Naive thymus-derived CD8-positive, alpha-beta T cell (primary cell): ENCODE measurements around the gene COBL. TPM values are rescaled to one million over a fixed set of nuclear protein-coding genes. Genes with fewer than 3 reads are reported as not detected.

Experiments used
- ATAC-seq, 2 donors: fragments of 150-1000 bp; cut with Tn5 transposase in 1 of 2; sonication (Bioruptor Pico), chemical (Tn5 transposase) in 1 of 2; 1 replicate in 1 of 2; 2 replicates in 1 of 2; pipeline ENCODE4 v1.10.0; 2021; ENCODE audit warnings: mild to moderate bottlenecking in 2 of 2, moderate library complexity in 2 of 2
- POLR2A ChIA-PET: fragments of 350-600 bp; sonication (Branson Sonifier 250); formaldehyde crosslinking; loops from one replicate; lab custom pipeline; 2021; ENCODE audit warnings: antibody characterized with exemption; lab: Charles Lee
- DNase-seq, 10 donors: peaks; one replicate each; pipeline versions ENCODE4 v3.0.0 to v3.0.0-alpha.2; 2020 to 2022
- H3K27ac Mint-ChIP-seq, 10 donors: one replicate each; pipeline ENCODE4 v1.8.0; 2020 to 2022; ENCODE audit warnings: mild to moderate bottlenecking in 10 of 10, mixed read lengths in 10 of 10, moderate library complexity in 4 of 10, inconsistent platforms in 1 of 10
- H3K27me3 Mint-ChIP-seq, 5 donors: one replicate each; pipeline ENCODE4 v1.8.0; 2021 to 2022; ENCODE audit warnings: mixed read lengths in 5 of 5
- H3K36me3 Mint-ChIP-seq, 3 donors: one replicate each; pipeline ENCODE4 v1.8.0; 2020 to 2022; ENCODE audit warnings: mixed read lengths in 3 of 3, mild to moderate bottlenecking in 2 of 3, inconsistent platforms in 1 of 3
- H3K4me1 Mint-ChIP-seq, 4 donors: one replicate each; pipeline ENCODE4 v1.8.0; 2021 to 2022; ENCODE audit warnings: mixed read lengths in 4 of 4
- H3K4me3 Mint-ChIP-seq, 10 donors: one replicate each; pipeline ENCODE4 v1.8.0; 2020 to 2022; ENCODE audit warnings: mild to moderate bottlenecking in 10 of 10, mixed read lengths in 10 of 10, moderate library complexity in 6 of 10, inconsistent platforms in 1 of 10
- H3K9me3 Mint-ChIP-seq, 9 donors: one replicate each; pipeline ENCODE4 v1.8.0; 2020 to 2022; ENCODE audit warnings: mixed read lengths in 9 of 9, mild to moderate bottlenecking in 3 of 9, inconsistent platforms in 1 of 9, moderate library complexity in 1 of 9
- polyA plus RNA-seq, 3 donors: library from polyadenylated mRNA; unstranded; fragments of 300-500 nt; fragmentation: Illumina TruSeq; gene quantifications; one replicate each; pipeline ENCODE4 v1.2.3, GENCODE V29; 2021
- total RNA-seq, 8 experiments: library from RNA in 2 of 8; stranded (reverse) in 2 of 8; gene quantifications; one replicate each; pipeline ENCODE4 v1.2.3 and lab custom pipeline; 2021 to 2026

COBL gene
- not detected for total RNA-seq
- not detected for polyA plus RNA-seq
- total RNA-seq (lab: John Stamatoyannopoulos, UW), result 0 to 0.17 (median 0) reads per million in 6 experiments

DNA sequence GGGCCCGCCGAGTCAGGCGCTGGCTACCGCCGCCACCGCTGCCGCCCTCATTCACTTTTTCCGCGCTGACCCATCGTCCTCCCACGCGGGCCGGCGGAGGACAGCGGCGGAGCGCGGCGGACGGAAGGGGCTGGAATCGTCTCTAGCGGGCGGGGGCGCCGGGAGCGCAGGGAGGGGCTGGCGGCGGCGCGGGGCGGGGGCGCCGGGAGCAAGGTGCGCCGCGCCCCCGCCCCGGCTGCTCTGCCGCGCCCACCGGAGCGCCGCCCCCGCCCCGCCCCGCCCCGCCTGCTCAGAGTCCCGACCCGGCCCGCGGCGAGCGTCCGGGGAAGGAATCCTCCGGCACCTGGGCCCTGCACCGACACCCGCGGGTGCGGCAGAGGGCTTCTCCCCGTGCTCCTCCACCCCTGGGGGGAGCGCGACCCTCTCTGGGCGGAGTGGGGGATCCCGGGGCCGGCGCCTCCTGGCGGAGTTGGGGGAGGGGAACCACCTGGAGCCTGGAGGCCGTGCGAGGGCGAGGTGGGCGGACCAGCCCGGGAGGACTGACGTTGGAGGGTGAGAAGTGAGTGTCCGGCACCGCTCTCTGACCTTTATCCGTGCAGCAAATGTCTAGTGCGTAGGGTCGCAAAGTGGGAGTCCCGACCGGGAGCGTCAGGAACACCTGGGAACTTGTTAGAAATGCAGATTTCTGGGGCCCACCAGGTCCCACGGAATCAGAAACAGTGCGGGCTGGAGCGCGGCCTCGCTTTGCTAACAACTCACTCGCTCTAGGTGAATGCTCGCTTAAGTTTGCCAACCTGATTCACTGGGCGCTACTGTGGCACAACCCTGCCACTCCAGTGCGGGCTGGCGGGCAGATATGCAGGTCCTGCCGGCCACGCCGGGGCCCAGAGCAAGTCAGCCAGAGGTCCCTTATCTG, at the start of gene COBL:
COBL (minus strand) TSS at position 144 of the 916 bp plus-strand sequence. CDS start 176 bp downstream, outside the sequence.
- Mint-ChIP-seq H3K4me3 (peak within 1 kb of the TSS; percentile 25 to 74 (median 53)), H3K36me3 (peaks cover 0 to 3% (median 0%) of the 10 kb centered on the region in 3 donors), H3K9me3 (no peaks in the 10 kb centered on the region), H3K4me1 (peaks cover 0 to 15% (median 6%) of the 10 kb centered on the region in 4 donors), H3K27me3 (peaks cover 10 to 55% (median 39%) of the 10 kb centered on the region in 5 donors), H3K27ac (no peak within 1 kb of the TSS)
- no peak for DNase-seq
- no peak for ATAC-seq
- POLR2A ChIA-PET, result no interaction called here

DNA sequence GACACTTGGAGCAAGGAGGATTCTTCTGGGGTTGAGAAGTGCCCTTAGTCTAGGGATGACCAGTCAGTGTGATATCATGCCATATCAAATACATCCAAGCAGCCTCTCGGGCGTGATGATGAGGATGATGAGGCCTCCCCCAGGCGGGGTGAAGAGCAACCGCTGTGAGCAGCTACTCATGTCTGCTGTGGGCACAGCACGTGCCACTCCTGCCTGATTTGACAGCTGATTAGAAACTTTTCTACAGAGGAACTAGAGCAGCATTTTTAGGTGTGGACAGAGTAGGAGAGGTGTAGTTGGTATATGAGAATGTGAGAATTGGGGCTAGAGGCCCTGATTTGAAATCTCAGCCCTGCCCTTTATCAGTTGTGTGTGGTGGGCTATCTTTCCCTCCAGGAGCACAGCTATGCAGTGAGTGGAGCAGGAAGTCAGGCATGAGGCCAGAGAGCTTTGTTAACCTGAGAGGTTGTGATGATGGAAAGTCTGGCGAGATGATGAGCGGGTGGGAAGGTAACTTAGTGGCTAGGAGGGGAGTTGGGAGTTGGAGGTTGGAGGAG, 49.6 kb upstream of the COBL start:
- POLR2A ChIA-PET, result no interaction called here
- no peak overlapping the region for H3K4me3 Mint-ChIP-seq

GRCh38 chr7:51357821-51358220, 41.2 kb upstream of the COBL start:
- no peak for DNase-seq
- POLR2A ChIA-PET, result no interaction called here
- H3K27me3 Mint-ChIP-seq, result peaks cover 0 to 3% (median 0%) of the 10 kb centered on the region in 5 donors
- H3K27ac Mint-ChIP-seq, result no peak overlapping the region
- H3K4me1 Mint-ChIP-seq, result no peaks in the 10 kb centered on the region
- no peak for ATAC-seq
- H3K36me3 Mint-ChIP-seq, result no peaks in the 10 kb centered on the region
- no peak overlapping the region for H3K4me3 Mint-ChIP-seq
- H3K9me3 Mint-ChIP-seq, result peaks cover 0 to 13% (median 2%) of the 10 kb centered on the region in 9 donors

More for the DNA sequence above, 49.6 kb upstream of the COBL start:
- Mint-ChIP-seq H3K4me1 (no peaks in the 10 kb centered on the region), H3K27ac (no peak overlapping the region), H3K27me3 (peaks cover 0 to 2% (median 0%) of the 10 kb centered on the region in 5 donors), H3K9me3 (peaks cover 0 to 14% (median 0%) of the 10 kb centered on the region in 9 donors), H3K36me3 (no peaks in the 10 kb centered on the region)
- ATAC-seq (no peak), DNase-seq (no peak)

GRCh38 chr7:51356849-51357516, 40.4 kb upstream of the COBL start:
- no peak for ATAC-seq
- H3K4me3 Mint-ChIP-seq, result no peak overlapping the region
- H3K36me3 Mint-ChIP-seq, result no peaks in the 10 kb centered on the region
- no peak overlapping the region for H3K27ac Mint-ChIP-seq
- peaks cover 0 to 3% (median 0%) of the 10 kb centered on the region in 5 donors for H3K27me3 Mint-ChIP-seq
- no peaks in the 10 kb centered on the region for H3K4me1 Mint-ChIP-seq
- POLR2A ChIA-PET, result no interaction called here
- H3K9me3 Mint-ChIP-seq, result peaks cover 0 to 5% (median 2%) of the 10 kb centered on the region in 9 donors
- no peak for DNase-seq

DNA sequence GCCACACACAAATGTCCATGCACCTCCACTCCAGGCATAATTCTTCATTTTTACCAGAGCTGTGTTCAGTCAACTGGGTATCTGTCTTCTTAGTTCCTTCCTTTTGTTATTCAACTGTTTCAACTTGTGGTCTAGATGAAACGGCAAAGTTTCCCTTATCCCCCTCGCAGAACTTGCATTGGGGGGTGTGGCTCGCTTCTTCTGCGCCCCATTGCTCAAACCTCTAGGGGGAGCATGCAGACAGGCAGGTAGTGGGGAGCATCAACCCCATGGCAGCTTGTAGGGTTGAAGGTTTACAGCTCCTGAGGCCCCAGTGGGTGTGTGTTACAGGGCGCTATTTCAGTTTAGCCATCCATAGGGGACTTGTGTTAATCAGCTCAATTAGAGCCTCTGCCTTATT, 38.3 kb upstream of the COBL start:
- DNase-seq, result no peak
- no peaks in the 10 kb centered on the region for H3K4me1 Mint-ChIP-seq
- no peak overlapping the region for H3K27ac Mint-ChIP-seq
- POLR2A ChIA-PET, result no interaction called here
- H3K4me3 Mint-ChIP-seq, result no peak overlapping the region
- peaks cover 0 to 5% (median 0%) of the 10 kb centered on the region in 9 donors for H3K9me3 Mint-ChIP-seq
- ATAC-seq, result no peak
- no peaks in the 10 kb centered on the region for H3K36me3 Mint-ChIP-seq
- peaks cover 0 to 3% (median 0%) of the 10 kb centered on the region in 5 donors for H3K27me3 Mint-ChIP-seq

- POLR2A ChIA-PET, result no interaction called here
- peaks cover 0 to 5% (median 0%) of the 10 kb centered on the region in 9 donors for H3K9me3 Mint-ChIP-seq
- ATAC-seq, result no peak
Measured at GRCh38 chr7:51354434-51354833, 37.8 kb upstream of the COBL start.

DNA sequence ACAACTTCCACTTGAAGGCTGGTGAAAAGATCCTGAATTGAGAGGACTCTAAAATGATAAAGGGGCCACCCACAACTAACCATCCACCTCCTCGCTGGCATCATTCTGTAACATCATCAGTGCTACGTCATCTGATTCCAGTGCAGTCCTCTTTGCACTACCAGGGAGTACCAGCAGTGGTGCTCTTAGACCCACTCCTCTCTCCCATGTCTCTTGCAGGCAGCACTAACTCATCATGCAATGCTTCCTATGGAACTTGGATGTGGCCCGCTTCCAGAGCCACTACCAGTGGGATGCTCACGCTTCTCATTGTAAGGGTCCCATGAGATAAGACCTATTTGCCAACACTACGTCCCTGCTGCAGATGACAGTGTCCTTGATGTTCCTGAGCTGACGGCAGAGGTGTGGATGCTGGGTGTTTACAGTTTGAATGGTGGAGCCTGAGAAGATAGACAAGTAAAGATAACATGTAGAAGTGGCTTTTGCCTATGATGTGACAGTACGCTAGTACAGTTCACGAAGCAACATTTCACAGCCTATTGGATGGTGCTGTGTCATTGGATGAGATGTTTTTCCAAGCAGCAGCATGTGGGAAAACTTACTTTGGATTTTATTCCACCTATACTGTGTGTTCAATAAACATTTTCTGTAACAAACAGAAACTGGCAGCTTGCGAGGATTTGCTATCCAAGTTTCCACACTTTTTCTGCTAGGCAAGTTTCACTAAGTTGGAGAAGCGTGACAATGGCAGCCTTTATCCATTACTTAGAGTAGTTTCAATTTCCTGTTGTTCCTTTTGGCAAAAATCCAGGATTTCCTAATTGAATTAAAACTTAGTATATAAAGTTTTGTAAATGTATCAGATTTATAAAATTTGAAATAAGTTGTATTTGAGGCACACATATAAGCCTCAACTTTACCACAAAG, 35.8 kb upstream of the COBL start:
- Mint-ChIP-seq H3K4me1 (no peaks in the 10 kb centered on the region), H3K27ac (no peak overlapping the region), H3K36me3 (no peaks in the 10 kb centered on the region), H3K27me3 (no peaks in the 10 kb centered on the region), H3K4me3 (no peak overlapping the region), H3K9me3 (peaks cover 0 to 5% (median 0%) of the 10 kb centered on the region in 9 donors)
- ATAC-seq, result no peak
- POLR2A ChIA-PET, result no interaction called here
- DNase-seq, result no peak

More at GRCh38 chr7:51354434-51354833, 37.8 kb upstream of the COBL start:
- Mint-ChIP-seq H3K4me3 (no peak overlapping the region), H3K27me3 (peaks cover 0 to 3% (median 0%) of the 10 kb centered on the region in 5 donors), H3K36me3 (no peaks in the 10 kb centered on the region), H3K4me1 (no peaks in the 10 kb centered on the region), H3K27ac (no peak overlapping the region)
- DNase-seq, result no peak

DNA sequence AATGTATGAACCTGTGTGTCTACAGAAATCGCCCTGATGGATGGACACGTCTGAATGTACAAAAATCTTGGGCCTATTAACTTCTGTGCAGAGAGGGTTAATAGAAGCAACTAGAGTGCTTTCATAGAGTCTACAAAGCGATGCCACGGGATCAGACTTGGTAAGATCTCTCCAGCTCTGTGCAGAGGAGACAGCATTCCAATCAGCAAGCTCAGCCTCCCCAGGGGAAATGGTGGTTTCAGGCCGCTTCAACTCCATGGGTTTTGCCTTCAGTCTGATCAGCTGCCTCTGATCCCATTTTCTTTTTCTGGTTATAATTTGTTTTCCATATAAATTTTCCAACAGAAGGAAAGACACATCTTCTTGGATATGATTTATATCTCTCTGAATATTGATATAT, 35.1 kb upstream of the COBL start:
- Mint-ChIP-seq H3K9me3 (peaks cover 0 to 5% (median 0%) of the 10 kb centered on the region in 9 donors), H3K36me3 (no peaks in the 10 kb centered on the region), H3K4me1 (no peaks in the 10 kb centered on the region), H3K27ac (no peak overlapping the region), H3K27me3 (no peaks in the 10 kb centered on the region), H3K4me3 (no peak overlapping the region)
- POLR2A ChIA-PET, result no interaction called here
- ATAC-seq (no peak), DNase-seq (no peak)

DNA sequence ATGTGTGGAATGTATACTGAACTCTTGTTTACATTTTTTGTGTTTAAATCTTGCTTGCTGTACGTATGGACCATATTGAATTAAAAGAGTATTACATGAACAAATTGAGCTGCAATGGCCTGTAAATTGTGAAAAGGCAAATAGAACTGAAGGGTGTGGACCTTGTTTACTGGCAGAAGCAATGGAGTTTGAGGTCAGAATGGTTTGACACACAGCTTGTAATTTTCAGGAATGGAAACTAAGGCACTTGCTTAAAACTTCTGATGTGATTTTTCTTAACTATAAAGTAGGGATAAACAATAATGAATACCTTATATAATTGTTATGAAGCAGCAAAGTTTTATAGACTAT, 33.9 kb upstream of the COBL start:
- Mint-ChIP-seq H3K4me1 (no peaks in the 10 kb centered on the region), H3K27me3 (peaks cover 0 to 2% (median 0%) of the 10 kb centered on the region in 5 donors), H3K36me3 (no peaks in the 10 kb centered on the region), H3K9me3 (peaks cover 0 to 5% (median 0%) of the 10 kb centered on the region in 9 donors), H3K4me3 (no peak overlapping the region), H3K27ac (no peak overlapping the region)
- POLR2A ChIA-PET, result no interaction called here
- DNase-seq (no peak), ATAC-seq (no peak)

GRCh38 chr7:51349820-51350545, 33.4 kb upstream of the COBL start:
- no peak overlapping the region for H3K4me3 Mint-ChIP-seq
- H3K27ac Mint-ChIP-seq, result no peak overlapping the region
- ATAC-seq (no peak), DNase-seq (no peak)
- no peaks in the 10 kb centered on the region for H3K36me3 Mint-ChIP-seq
- H3K4me1 Mint-ChIP-seq, result no peaks in the 10 kb centered on the region
- POLR2A ChIA-PET, result no interaction called here
- H3K9me3 Mint-ChIP-seq, result peaks cover 0 to 5% (median 0%) of the 10 kb centered on the region in 9 donors
- H3K27me3 Mint-ChIP-seq, result peaks cover 0 to 4% (median 1%) of the 10 kb centered on the region in 5 donors

GRCh38 chr7:51346126-51346525, 29.5 kb upstream of the COBL start:
- no peaks in the 10 kb centered on the region for H3K4me1 Mint-ChIP-seq
- no peaks in the 10 kb centered on the region for H3K9me3 Mint-ChIP-seq
- no peak overlapping the region for H3K27ac Mint-ChIP-seq
- H3K27me3 Mint-ChIP-seq, result peaks cover 2 to 15% (median 8%) of the 10 kb centered on the region in 5 donors
- ATAC-seq, result no peak
- no peaks in the 10 kb centered on the region for H3K36me3 Mint-ChIP-seq
- H3K4me3 Mint-ChIP-seq, result no peak overlapping the region
- DNase-seq, result no peak
- POLR2A ChIA-PET, result no interaction called here
